Gastrocnemius medialis (tissue), 4 donors: ENCODE data around the gene HOXD8.

Experiments used
- CTCF ChIP-seq, 5 experiments: fragments of 450-650 bp in 3 of 5; fragments of 200-600 bp in 2 of 5; sonication (generic) in 2 of 5; IDR thresholded peaks in 4 of 5; conservative IDR thresholded peaks in 1 of 5; 1 replicate in 4 of 5; 2 replicates in 1 of 5; pipeline ENCODE4 v1.5.1; 2016 to 2019; ENCODE audit warnings: antibody characterized with exemption in 5 of 5, mild to moderate bottlenecking in 3 of 5, moderate library complexity in 3 of 5
- POLR2A ChIP-seq, 2 donors: fragments of 450-650 bp; IDR thresholded peaks; one replicate each; pipeline ENCODE4 v1.6.1; 2017; ENCODE audit warnings: antibody characterized with exemption in 2 of 2, mild to moderate bottlenecking in 2 of 2, moderate library complexity in 2 of 2

GRCh38 chr2:176094349-176094748 is 35.2 kb upstream of the HOXD8 start:
- TF ChIP-seq CTCF (IDR thresholded peaks at IDR 0.05 in 4 of 5, conservative IDR thresholded peaks at IDR 0.05 in 1 of 5) (no peak), POLR2A (IDR thresholded peaks at IDR 0.05) (no peak)
